Liver (tissue), 9 donors: Measurements from ENCODE around the gene GRK5. TPM values are rescaled to one million over a fixed set of nuclear protein-coding genes. Genes with fewer than 3 reads are reported as not detected.

Experiments
- DNase-seq: peaks from one replicate; pipeline ENCODE4 v3.0.0-alpha.2; 2017; ENCODE audit warnings: low spot score
- H3K27ac ChIP-seq, 2 donors: one replicate each; pipeline ENCODE4 v1.7.0; 2013; ENCODE audit warnings: inconsistent platforms in 2 of 2, low read length in 2 of 2, control low read depth in 1 of 2, low read depth in 1 of 2, mild to moderate bottlenecking in 1 of 2
- H3K27me3 ChIP-seq, 4 donors: one replicate each; pipeline versions ENCODE4 v1.6.1 to v1.7.0; 2013; ENCODE audit warnings: low read length in 3 of 4, inconsistent platforms in 1 of 4, mild to moderate bottlenecking in 1 of 4, moderate library complexity in 1 of 4; ENCODE audit not compliant: control insufficient read depth in 4 of 4, insufficient read depth in 4 of 4
- H3K36me3 ChIP-seq, 4 donors: one replicate each; pipeline versions ENCODE4 v1.6.1 to v1.7.0; 2013; ENCODE audit warnings: low read length in 3 of 4, mild to moderate bottlenecking in 3 of 4, low read depth in 1 of 4, moderate library complexity in 1 of 4; ENCODE audit not compliant: control insufficient read depth in 4 of 4, insufficient read depth in 3 of 4
- H3K4me1 ChIP-seq, 4 donors: one replicate each; pipeline versions ENCODE4 v1.6.1 to v1.7.0; 2013; ENCODE audit warnings: low read length in 3 of 4, mild to moderate bottlenecking in 3 of 4, moderate library complexity in 1 of 4; ENCODE audit not compliant: control insufficient read depth in 4 of 4, insufficient read depth in 4 of 4
- H3K4me3 ChIP-seq, 3 donors: one replicate each; pipeline versions ENCODE4 v1.6.1 to v1.7.0; 2013; ENCODE audit warnings: low read length in 3 of 3, control low read depth in 1 of 3, low read depth in 1 of 3, mild to moderate bottlenecking in 1 of 3
- H3K9ac ChIP-seq, 2 donors: one replicate each; pipeline ENCODE4 v1.7.0; 2013; ENCODE audit warnings: low read length in 2 of 2, mild to moderate bottlenecking in 2 of 2, moderate library complexity in 2 of 2, control low read depth in 1 of 2, low read depth in 1 of 2
- H3K9me3 ChIP-seq, 4 donors: one replicate each; pipeline versions ENCODE4 v1.6.1 to v1.7.0; 2013; ENCODE audit warnings: low read length in 3 of 4; ENCODE audit not compliant: control insufficient read depth in 4 of 4
- EGR1 ChIP-seq, 2 donors: IDR thresholded peaks; 2 replicates each; pipeline ENCODE4 v1.6.1; 2016 to 2018; ENCODE audit warnings: antibody characterized with exemption in 2 of 2, low read depth in 2 of 2
- FOXA1 ChIP-seq: IDR thresholded peaks from 2 replicates; pipeline ENCODE4 v1.6.1; 2016; ENCODE audit warnings: antibody characterized with exemption
- FOXA2 ChIP-seq: IDR thresholded peaks from 2 replicates; pipeline ENCODE4 v1.6.1; 2016; ENCODE audit warnings: antibody characterized with exemption
- GABPA ChIP-seq, 2 donors: IDR thresholded peaks in 1 of 2; conservative IDR thresholded peaks in 1 of 2; 2 replicates each; pipeline ENCODE4 v1.6.1; 2016; ENCODE audit warnings: antibody characterized with exemption in 2 of 2, mild to moderate bottlenecking in 1 of 2, moderate library complexity in 1 of 2
- HNF4A ChIP-seq, 2 donors: conservative IDR thresholded peaks; 2 replicates each; pipeline ENCODE4 v1.6.1; 2016; ENCODE audit warnings: antibody characterized with exemption in 2 of 2, mild to moderate bottlenecking in 2 of 2
- HNF4G ChIP-seq: IDR thresholded peaks from 2 replicates; pipeline ENCODE4 v1.6.1; 2016; ENCODE audit warnings: antibody characterized with exemption
- JUND ChIP-seq, 2 donors: IDR thresholded peaks; 2 replicates each; pipeline ENCODE4 v1.6.1; 2016; ENCODE audit warnings: antibody characterized with exemption in 2 of 2
- NR2F2 ChIP-seq: IDR thresholded peaks from 2 replicates; pipeline ENCODE4 v1.6.1; 2016; ENCODE audit warnings: antibody characterized with exemption
- RAD21 ChIP-seq, 2 donors: IDR thresholded peaks; 2 replicates each; pipeline ENCODE4 v1.6.1; 2016; ENCODE audit warnings: antibody characterized with exemption in 2 of 2, mild to moderate bottlenecking in 2 of 2
- RXRA ChIP-seq, 2 donors: IDR thresholded peaks; 2 replicates each; pipeline ENCODE4 v1.6.1; 2017 to 2018; ENCODE audit warnings: antibody characterized with exemption in 2 of 2, mild to moderate bottlenecking in 1 of 2
- SP1 ChIP-seq: IDR thresholded peaks from 2 replicates; pipeline ENCODE4 v1.6.1; 2018; ENCODE audit warnings: antibody characterized with exemption, mild to moderate bottlenecking
- TAF1 ChIP-seq: conservative IDR thresholded peaks from 2 replicates; pipeline ENCODE4 v1.6.1; 2016; ENCODE audit warnings: antibody characterized with exemption, mild to moderate bottlenecking
- YY1 ChIP-seq: IDR thresholded peaks from 2 replicates; pipeline ENCODE4 v1.6.1; 2016; ENCODE audit warnings: antibody characterized with exemption, mild to moderate bottlenecking
- WGBS: extraction: QIAGEN DNeasy Blood & Tissue Kit; methylation state at CpG from one replicate; pipeline ENCODE4 v1.1.7; 2013; 5-methylcytosine and 5-hydroxymethylcytosine counted together
- polyA plus RNA-seq, 2 donors: library from polyadenylated mRNA; stranded (reverse) in 1 of 2; unstranded in 1 of 2; fragments of 200-250 nt in 1 of 2; fragments of >200 nt in 1 of 2; fragmentation: Nextera tagmentation in 1 of 2; extraction: Ambion mirVana in 1 of 2; gene quantifications; one replicate each; pipeline versions ENCODE4 v1.2.1 to v1.2.3, GENCODE V29; 2013 to 2015
- total RNA-seq, 2 donors: library from RNA; depleted of rRNA; stranded (reverse); fragments of >200 nt; gene quantifications; one replicate each; pipeline ENCODE4 v1.2.3, GENCODE V29; 2014
- TF ChIP-seq, protein P1 (sequence below): IDR thresholded peaks from 2 replicates; pipeline ENCODE4 v1.6.1; 2016; ENCODE audit warnings: antibody characterized with exemption, mild to moderate bottlenecking
- TF ChIP-seq, protein P2 (sequence below): IDR thresholded peaks from 2 replicates; pipeline ENCODE4 v1.6.1; 2016; ENCODE audit warnings: antibody characterized with exemption
- TF ChIP-seq, protein P3 (sequence below): IDR thresholded peaks from 2 replicates; pipeline ENCODE4 v1.6.1; 2016; ENCODE audit warnings: antibody characterized with exemption
- TF ChIP-seq, protein P4 (sequence below): fragments of 150-350 bp; IDR thresholded peaks from 2 replicates; pipeline ENCODE4 v1.5.1; 2017; ENCODE audit warnings: improper control_type of control experiment, low read depth, low read length; ENCODE audit not compliant: missing input control
- TF ChIP-seq, protein P5 (sequence below): IDR thresholded peaks from 2 replicates; pipeline ENCODE4 v1.6.1; 2016; ENCODE audit warnings: antibody characterized with exemption
- donor health status: healthy.
- donor health status: healthy.
- donor health status: healthy.
- donor health status: healthy.
- donor health status: healthy.

GRK5 gene
- total and polyA plus RNA-seq, 4 donors, result 2.1 to 6.6 (median 5.1) TPM

DNA sequence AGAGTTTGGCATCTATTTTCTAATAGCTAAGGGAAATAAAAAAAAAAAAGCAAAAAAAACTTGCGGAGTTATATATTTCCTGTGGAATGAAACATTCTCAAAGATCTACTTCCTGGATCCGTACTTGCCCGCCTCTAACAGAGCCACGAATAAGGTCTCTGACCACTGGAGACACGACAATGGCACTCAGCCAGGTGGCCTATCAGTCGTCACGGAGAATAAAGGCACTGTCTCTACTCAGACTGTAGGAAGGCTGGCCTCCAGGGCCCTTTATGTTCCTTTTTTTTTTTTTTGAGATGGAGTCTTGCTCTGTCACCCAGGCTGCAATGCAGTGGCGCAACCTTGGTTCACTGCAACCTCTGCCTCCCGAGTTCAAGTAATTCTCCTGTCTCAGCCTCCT is 276.5 kb downstream of the GRK5 start:
- no peak for DNase-seq
- Histone ChIP-seq H3K9ac (no peak overlapping the region), H3K4me3 (no peak overlapping the region), H3K9me3 (no peaks in the 10 kb centered on the region), H3K27me3 (peaks cover 0 to 2% (median 0%) of the 10 kb centered on the region in 4 donors), H3K4me1 (no peaks in the 10 kb centered on the region), H3K36me3 (no peaks in the 10 kb centered on the region), H3K27ac (no peak overlapping the region)
- TF ChIP-seq, protein P1, sequence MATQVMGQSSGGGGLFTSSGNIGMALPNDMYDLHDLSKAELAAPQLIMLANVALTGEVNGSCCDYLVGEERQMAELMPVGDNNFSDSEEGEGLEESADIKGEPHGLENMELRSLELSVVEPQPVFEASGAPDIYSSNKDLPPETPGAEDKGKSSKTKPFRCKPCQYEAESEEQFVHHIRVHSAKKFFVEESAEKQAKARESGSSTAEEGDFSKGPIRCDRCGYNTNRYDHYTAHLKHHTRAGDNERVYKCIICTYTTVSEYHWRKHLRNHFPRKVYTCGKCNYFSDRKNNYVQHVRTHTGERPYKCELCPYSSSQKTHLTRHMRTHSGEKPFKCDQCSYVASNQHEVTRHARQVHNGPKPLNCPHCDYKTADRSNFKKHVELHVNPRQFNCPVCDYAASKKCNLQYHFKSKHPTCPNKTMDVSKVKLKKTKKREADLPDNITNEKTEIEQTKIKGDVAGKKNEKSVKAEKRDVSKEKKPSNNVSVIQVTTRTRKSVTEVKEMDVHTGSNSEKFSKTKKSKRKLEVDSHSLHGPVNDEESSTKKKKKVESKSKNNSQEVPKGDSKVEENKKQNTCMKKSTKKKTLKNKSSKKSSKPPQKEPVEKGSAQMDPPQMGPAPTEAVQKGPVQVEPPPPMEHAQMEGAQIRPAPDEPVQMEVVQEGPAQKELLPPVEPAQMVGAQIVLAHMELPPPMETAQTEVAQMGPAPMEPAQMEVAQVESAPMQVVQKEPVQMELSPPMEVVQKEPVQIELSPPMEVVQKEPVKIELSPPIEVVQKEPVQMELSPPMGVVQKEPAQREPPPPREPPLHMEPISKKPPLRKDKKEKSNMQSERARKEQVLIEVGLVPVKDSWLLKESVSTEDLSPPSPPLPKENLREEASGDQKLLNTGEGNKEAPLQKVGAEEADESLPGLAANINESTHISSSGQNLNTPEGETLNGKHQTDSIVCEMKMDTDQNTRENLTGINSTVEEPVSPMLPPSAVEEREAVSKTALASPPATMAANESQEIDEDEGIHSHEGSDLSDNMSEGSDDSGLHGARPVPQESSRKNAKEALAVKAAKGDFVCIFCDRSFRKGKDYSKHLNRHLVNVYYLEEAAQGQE, result no peak
- TF ChIP-seq, protein P2, sequence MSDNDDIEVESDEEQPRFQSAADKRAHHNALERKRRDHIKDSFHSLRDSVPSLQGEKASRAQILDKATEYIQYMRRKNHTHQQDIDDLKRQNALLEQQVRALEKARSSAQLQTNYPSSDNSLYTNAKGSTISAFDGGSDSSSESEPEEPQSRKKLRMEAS, result no peak
- TF ChIP-seq SP1, result no peak
- TF ChIP-seq, protein P3, sequence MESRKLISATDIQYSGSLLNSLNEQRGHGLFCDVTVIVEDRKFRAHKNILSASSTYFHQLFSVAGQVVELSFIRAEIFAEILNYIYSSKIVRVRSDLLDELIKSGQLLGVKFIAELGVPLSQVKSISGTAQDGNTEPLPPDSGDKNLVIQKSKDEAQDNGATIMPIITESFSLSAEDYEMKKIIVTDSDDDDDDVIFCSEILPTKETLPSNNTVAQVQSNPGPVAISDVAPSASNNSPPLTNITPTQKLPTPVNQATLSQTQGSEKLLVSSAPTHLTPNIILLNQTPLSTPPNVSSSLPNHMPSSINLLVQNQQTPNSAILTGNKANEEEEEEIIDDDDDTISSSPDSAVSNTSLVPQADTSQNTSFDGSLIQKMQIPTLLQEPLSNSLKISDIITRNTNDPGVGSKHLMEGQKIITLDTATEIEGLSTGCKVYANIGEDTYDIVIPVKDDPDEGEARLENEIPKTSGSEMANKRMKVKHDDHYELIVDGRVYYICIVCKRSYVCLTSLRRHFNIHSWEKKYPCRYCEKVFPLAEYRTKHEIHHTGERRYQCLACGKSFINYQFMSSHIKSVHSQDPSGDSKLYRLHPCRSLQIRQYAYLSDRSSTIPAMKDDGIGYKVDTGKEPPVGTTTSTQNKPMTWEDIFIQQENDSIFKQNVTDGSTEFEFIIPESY, result no peak
- no peak for TF ChIP-seq FOXA2
- TF ChIP-seq HNF4A (conservative IDR thresholded peaks at IDR 0.05), result no peak
- TF ChIP-seq NR2F2, result no peak
- no peak for TF ChIP-seq JUND (IDR thresholded peaks at IDR 0.05)
- TF ChIP-seq TAF1, result no peak
- TF ChIP-seq, protein P4, sequence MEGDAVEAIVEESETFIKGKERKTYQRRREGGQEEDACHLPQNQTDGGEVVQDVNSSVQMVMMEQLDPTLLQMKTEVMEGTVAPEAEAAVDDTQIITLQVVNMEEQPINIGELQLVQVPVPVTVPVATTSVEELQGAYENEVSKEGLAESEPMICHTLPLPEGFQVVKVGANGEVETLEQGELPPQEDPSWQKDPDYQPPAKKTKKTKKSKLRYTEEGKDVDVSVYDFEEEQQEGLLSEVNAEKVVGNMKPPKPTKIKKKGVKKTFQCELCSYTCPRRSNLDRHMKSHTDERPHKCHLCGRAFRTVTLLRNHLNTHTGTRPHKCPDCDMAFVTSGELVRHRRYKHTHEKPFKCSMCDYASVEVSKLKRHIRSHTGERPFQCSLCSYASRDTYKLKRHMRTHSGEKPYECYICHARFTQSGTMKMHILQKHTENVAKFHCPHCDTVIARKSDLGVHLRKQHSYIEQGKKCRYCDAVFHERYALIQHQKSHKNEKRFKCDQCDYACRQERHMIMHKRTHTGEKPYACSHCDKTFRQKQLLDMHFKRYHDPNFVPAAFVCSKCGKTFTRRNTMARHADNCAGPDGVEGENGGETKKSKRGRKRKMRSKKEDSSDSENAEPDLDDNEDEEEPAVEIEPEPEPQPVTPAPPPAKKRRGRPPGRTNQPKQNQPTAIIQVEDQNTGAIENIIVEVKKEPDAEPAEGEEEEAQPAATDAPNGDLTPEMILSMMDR, result no peak
- no peak for TF ChIP-seq RAD21 (IDR thresholded peaks at IDR 0.05)
- no peak for TF ChIP-seq FOXA1
- TF ChIP-seq HNF4G, result no peak
- TF ChIP-seq GABPA (IDR thresholded peaks at IDR 0.05 in 1 of 2, conservative IDR thresholded peaks at IDR 0.05 in 1 of 2), result no peak
- no peak for TF ChIP-seq RXRA (IDR thresholded peaks at IDR 0.05)
- TF ChIP-seq YY1, result no peak
- TF ChIP-seq EGR1 (IDR thresholded peaks at IDR 0.05; ENCODE audit: low read depth in 2 of 2), result no peak
- TF ChIP-seq, protein P5, sequence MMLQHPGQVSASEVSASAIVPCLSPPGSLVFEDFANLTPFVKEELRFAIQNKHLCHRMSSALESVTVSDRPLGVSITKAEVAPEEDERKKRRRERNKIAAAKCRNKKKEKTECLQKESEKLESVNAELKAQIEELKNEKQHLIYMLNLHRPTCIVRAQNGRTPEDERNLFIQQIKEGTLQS, result no peak
- WGBS, result 75% methylated on average over 9 of the region's 9 CpGs
